CD14-positive monocyte (primary cell): ENCODE measurements around the gene SSBP3. TPM values are rescaled to one million over a fixed set of nuclear protein-coding genes. Genes with fewer than 3 reads are reported as not detected.

Source experiments
- DNase-seq, 3 donors: peaks; one replicate each; pipeline ENCODE4 v3.0.0-alpha.2; 2011 to 2022
- H2AFZ ChIP-seq: 2 replicates; pipeline ENCODE4 v1.6.0; 2012; ENCODE audit warnings: mild to moderate bottlenecking, low read depth, low read length, inconsistent platforms; ENCODE audit not compliant: insufficient read depth, poor library complexity, severe bottlenecking
- H3K27ac ChIP-seq, 2 donors: 1 replicate in 1 of 2; 2 replicates in 1 of 2; pipeline ENCODE4 v1.5.1; 2012 to 2013; ENCODE audit warnings: low read length in 2 of 2, control low read depth in 1 of 2, inconsistent platforms in 1 of 2, low read depth in 1 of 2, mild to moderate bottlenecking in 1 of 2
- H3K27me3 ChIP-seq, 2 donors: one replicate each; pipeline versions ENCODE4 v1.6.0 to v1.6.1; 2011 to 2013; ENCODE audit warnings: low read length in 2 of 2; ENCODE audit not compliant: control insufficient read depth in 2 of 2, insufficient read depth in 2 of 2
- H3K36me3 ChIP-seq, 2 donors: replicated peaks in 1 of 2; 1 replicate in 1 of 2; 2 replicates in 1 of 2; pipeline versions ENCODE4 v1.5.1 to v1.6.1; 2012 to 2013; ENCODE audit warnings: low read length in 2 of 2, control low read depth in 1 of 2, inconsistent platforms in 1 of 2, mild to moderate bottlenecking in 1 of 2; ENCODE audit not compliant: insufficient read depth in 2 of 2, control insufficient read depth in 1 of 2
- H3K4me1 ChIP-seq, 2 donors: 1 replicate in 1 of 2; 2 replicates in 1 of 2; pipeline versions ENCODE4 v1.5.1 to v1.6.1; 2012 to 2013; ENCODE audit warnings: low read length in 2 of 2, control low read depth in 1 of 2, inconsistent platforms in 1 of 2, mild to moderate bottlenecking in 1 of 2, moderate library complexity in 1 of 2; ENCODE audit not compliant: insufficient read depth in 2 of 2, control insufficient read depth in 1 of 2
- H3K4me2 ChIP-seq: replicated peaks from 2 replicates; pipeline ENCODE3; 2012; ENCODE audit warnings: low read length, moderate library complexity, mild to moderate bottlenecking; ENCODE audit not compliant: poor library complexity, severe bottlenecking; ENCODE audit errors: extremely low read depth
- H3K4me3 ChIP-seq, 3 experiments: fragments of 200-600 bp in 1 of 3; sonication (generic) in 1 of 3; replicated peaks in 1 of 3; 1 replicate in 2 of 3; 2 replicates in 1 of 3; pipeline ENCODE4 v1.5.1; 2011 to 2013; ENCODE audit warnings: low read length in 3 of 3, mild to moderate bottlenecking in 3 of 3, control low read depth in 2 of 3, low read depth in 2 of 3, inconsistent platforms in 1 of 3, moderate library complexity in 1 of 3
- H3K79me2 ChIP-seq: 2 replicates; pipeline ENCODE4 v1.6.0; 2012; ENCODE audit warnings: mild to moderate bottlenecking, control low read depth, inconsistent platforms, low read length, moderate library complexity; ENCODE audit not compliant: insufficient read depth
- H3K9ac ChIP-seq: 2 replicates; pipeline ENCODE4 v1.6.0; 2017; ENCODE audit warnings: low read length, mild to moderate bottlenecking; ENCODE audit not compliant: insufficient read depth, poor library complexity, severe bottlenecking
- H3K9me3 ChIP-seq, 2 donors: replicated peaks in 1 of 2; 1 replicate in 1 of 2; 2 replicates in 1 of 2; pipeline versions ENCODE4 v1.5.1 to v1.6.1; 2012 to 2013; ENCODE audit warnings: low read length in 2 of 2, control low read depth in 1 of 2; ENCODE audit not compliant: control insufficient read depth in 1 of 2, insufficient read depth in 1 of 2
- H4K20me1 ChIP-seq: 2 replicates; pipeline ENCODE4 v1.6.0; 2012; ENCODE audit warnings: mild to moderate bottlenecking, low read length, control low read depth, moderate library complexity; ENCODE audit not compliant: insufficient read depth
- H3K27ac Mint-ChIP-seq, 7 donors: one replicate each; pipeline ENCODE4 v1.8.0; 2020; ENCODE audit warnings: mild to moderate bottlenecking in 7 of 7, mixed read lengths in 7 of 7, moderate library complexity in 6 of 7, inconsistent platforms in 2 of 7
- H3K27me3 Mint-ChIP-seq, 3 donors: one replicate each; pipeline ENCODE4 v1.8.0; 2021 to 2022; ENCODE audit warnings: low read depth in 3 of 3, mild to moderate bottlenecking in 3 of 3, mixed read lengths in 3 of 3, moderate library complexity in 3 of 3, inconsistent platforms in 1 of 3
- H3K36me3 Mint-ChIP-seq, 2 donors: one replicate each; pipeline ENCODE4 v1.8.0; 2020; ENCODE audit warnings: mixed read lengths in 2 of 2, inconsistent platforms in 1 of 2, mild to moderate bottlenecking in 1 of 2
- H3K4me1 Mint-ChIP-seq: one replicate; pipeline ENCODE4 v1.8.0; 2020; ENCODE audit warnings: mild to moderate bottlenecking, mixed read lengths
- H3K4me3 Mint-ChIP-seq, 2 donors: one replicate each; pipeline ENCODE4 v1.8.0; 2020; ENCODE audit warnings: mild to moderate bottlenecking in 2 of 2, mixed read lengths in 2 of 2, moderate library complexity in 1 of 2
- H3K9me3 Mint-ChIP-seq, 7 donors: one replicate each; pipeline ENCODE4 v1.8.0; 2020 to 2022; ENCODE audit warnings: mixed read lengths in 7 of 7, mild to moderate bottlenecking in 6 of 7, moderate library complexity in 6 of 7, inconsistent platforms in 2 of 7
- WGBS: methylation state at CpG from one replicate; pipeline ENCODE4 v1.1.5; 2013; ENCODE audit warnings: missing lambda C conversion rate; ENCODE audit not compliant: insufficient coverage; 5-methylcytosine and 5-hydroxymethylcytosine counted together
- intact Hi-C, 2 donors: fragments of 100-400 bp; cut with micrococcal nuclease; formaldehyde crosslinking; loops; one replicate each; pipeline versions ENCODE4 v1.15.0 to v1.15.1; 2023
- polyA plus RNA-seq, 3 donors: library from polyadenylated mRNA; depleted of rRNA in 1 of 3; unstranded in 2 of 3; stranded (reverse) in 1 of 3; fragments of 300-500 nt in 2 of 3; fragments of >200 nt in 1 of 3; fragmentation: Illumina TruSeq in 2 of 3; gene quantifications; 1 replicate in 2 of 3; 2 replicates in 1 of 3; pipeline ENCODE4 v1.2.3, GENCODE V29; 2012 to 2021
- TF ChIP-seq, protein P1 (sequence below): fragments of 200-600 bp; IDR thresholded peaks from one replicate; pipeline ENCODE4 v1.8.0; 2022; ENCODE audit warnings: antibody characterized with exemption, mild to moderate bottlenecking

The SSBP3 gene
- polyA plus RNA-seq, 3 donors, result 4.1 to 30.7 (median 4.3) TPM

GRCh38 chr1:54317084-54317483 is 89.1 kb downstream of the SSBP3 start:
- Mint-ChIP-seq H3K4me3 (no peak overlapping the region), H3K9me3 (no peaks in the 10 kb centered on the region), H3K27ac (no peak overlapping the region), H3K36me3 (no peaks in the 10 kb centered on the region), H3K27me3 (peaks cover 0 to 2% (median 0%) of the 10 kb centered on the region in 3 donors), H3K4me1 (peaks cover 1% of the 10 kb centered on the region)
- Histone ChIP-seq H3K27ac (no peak overlapping the region), H3K9me3 (no peaks in the 10 kb centered on the region), H2AFZ (no peak overlapping the region), H3K4me1 (no peaks in the 10 kb centered on the region), H3K79me2 (no peaks in the 10 kb centered on the region), H4K20me1 (peaks cover 49% of the 10 kb centered on the region), H3K36me3 (no peaks in the 10 kb centered on the region), H3K4me2 (no peak overlapping the region), H3K4me3 (no peak overlapping the region), H3K27me3 (no peaks in the 10 kb centered on the region), H3K9ac (no peak overlapping the region)
- DNase-seq, result no peak
- WGBS, result no CpG with 5 or more reads among the region's 7 CpGs
- TF ChIP-seq, protein P1, sequence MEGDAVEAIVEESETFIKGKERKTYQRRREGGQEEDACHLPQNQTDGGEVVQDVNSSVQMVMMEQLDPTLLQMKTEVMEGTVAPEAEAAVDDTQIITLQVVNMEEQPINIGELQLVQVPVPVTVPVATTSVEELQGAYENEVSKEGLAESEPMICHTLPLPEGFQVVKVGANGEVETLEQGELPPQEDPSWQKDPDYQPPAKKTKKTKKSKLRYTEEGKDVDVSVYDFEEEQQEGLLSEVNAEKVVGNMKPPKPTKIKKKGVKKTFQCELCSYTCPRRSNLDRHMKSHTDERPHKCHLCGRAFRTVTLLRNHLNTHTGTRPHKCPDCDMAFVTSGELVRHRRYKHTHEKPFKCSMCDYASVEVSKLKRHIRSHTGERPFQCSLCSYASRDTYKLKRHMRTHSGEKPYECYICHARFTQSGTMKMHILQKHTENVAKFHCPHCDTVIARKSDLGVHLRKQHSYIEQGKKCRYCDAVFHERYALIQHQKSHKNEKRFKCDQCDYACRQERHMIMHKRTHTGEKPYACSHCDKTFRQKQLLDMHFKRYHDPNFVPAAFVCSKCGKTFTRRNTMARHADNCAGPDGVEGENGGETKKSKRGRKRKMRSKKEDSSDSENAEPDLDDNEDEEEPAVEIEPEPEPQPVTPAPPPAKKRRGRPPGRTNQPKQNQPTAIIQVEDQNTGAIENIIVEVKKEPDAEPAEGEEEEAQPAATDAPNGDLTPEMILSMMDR, result no peak
- intact Hi-C loops, result no loop called here

- intact Hi-C loops, result no loop called here
- peaks cover 0 to 2% (median 2%) of the 10 kb centered on the region in 3 donors for H3K27me3 Mint-ChIP-seq
- H2AFZ ChIP-seq, result no peak overlapping the region
- no peak overlapping the region for H3K4me2 ChIP-seq
- no peak overlapping the region for H3K4me3 ChIP-seq
- no peak overlapping the region for H3K27ac ChIP-seq
- no peak overlapping the region for H3K4me3 Mint-ChIP-seq
- H3K9ac ChIP-seq, result no peak overlapping the region
- H3K36me3 ChIP-seq, result no peaks in the 10 kb centered on the region
- no peaks in the 10 kb centered on the region for H3K9me3 Mint-ChIP-seq
- no peak for DNase-seq
- peak overlapping the region in 1 of 7 donors; percentile 27 for H3K27ac Mint-ChIP-seq
- peaks cover 49% of the 10 kb centered on the region for H4K20me1 ChIP-seq
- TF ChIP-seq, protein P1, result no peak
- H3K9me3 ChIP-seq, result no peaks in the 10 kb centered on the region
- H3K79me2 ChIP-seq, result no peaks in the 10 kb centered on the region
- no peaks in the 10 kb centered on the region for H3K27me3 ChIP-seq
- no peaks in the 10 kb centered on the region for H3K36me3 Mint-ChIP-seq
- 100% methylated on average over 1 of the region's 4 CpGs for WGBS
- H3K4me1 Mint-ChIP-seq, result peaks cover 4% of the 10 kb centered on the region
- H3K4me1 ChIP-seq, result no peaks in the 10 kb centered on the region
These were observed 91.1 kb downstream of the SSBP3 start for GRCh38 chr1:54315099-54315498.
